IPS-18c (cell line): ENCODE results near the gene MSRB1.

Experiments
- H3K4me3 ChIP-seq: 2 replicates; pipeline ENCODE4 v1.7.0; 2013; ENCODE audit warnings: low read depth, mild to moderate bottlenecking, low read length, moderate library complexity; ENCODE audit not compliant: insufficient read depth
- H3K9me3 ChIP-seq: one replicate; pipeline ENCODE4 v1.6.1; 2013; ENCODE audit warnings: mild to moderate bottlenecking, low read length, moderate library complexity; ENCODE audit not compliant: control insufficient read depth, insufficient read depth

The MSRB1 gene, protein sequence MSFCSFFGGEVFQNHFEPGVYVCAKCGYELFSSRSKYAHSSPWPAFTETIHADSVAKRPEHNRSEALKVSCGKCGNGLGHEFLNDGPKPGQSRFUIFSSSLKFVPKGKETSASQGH

DNA sequence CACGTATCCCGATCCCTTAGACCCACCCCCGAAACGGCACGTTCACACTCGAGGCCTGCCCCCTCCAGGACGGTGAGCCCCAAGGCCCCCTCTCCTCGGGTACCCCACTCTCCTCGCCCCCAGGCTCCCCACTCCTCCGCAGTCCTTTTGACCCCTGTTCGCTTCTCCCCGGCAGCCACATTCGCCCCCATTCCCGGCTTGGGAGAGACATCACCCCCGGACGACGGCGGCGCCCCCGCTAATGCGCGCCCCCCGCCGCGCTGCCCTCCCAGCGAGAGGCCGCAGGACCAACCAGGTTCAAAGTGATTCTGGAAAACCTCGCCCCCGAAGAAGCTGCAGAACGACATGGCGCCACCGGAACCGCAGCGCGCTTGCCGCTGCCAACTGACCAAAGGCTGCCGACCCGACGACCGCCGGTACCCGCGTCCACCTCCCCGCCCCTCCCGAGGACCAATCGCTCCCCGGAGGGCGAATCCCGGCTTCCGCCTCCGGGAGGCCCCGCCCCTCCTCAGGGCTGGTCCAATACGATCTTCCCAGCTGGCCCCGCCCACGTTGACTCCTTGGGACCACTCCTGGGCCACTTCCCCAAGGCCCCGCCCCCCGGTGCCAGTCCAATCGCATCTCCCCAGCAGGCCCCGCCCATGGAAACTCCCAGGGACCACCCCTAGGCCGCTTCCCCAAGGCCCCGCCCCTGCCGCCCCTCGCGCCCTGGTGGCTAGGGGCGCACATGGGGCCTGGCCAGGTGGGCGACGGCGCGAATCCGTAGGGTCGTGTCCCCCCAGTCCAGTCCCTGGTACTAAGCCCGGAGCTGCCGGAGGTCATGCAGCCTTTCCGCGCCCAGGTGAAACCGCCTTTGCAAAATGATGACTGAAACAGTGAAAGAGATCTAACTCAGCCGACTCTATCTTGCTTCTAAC lies at the start of gene MSRB1:
MSRB1 (minus strand) TSS at position 390 of the 917 bp plus-strand sequence; CDS start at position 347, 43 bp downstream.
- Histone ChIP-seq H3K4me3 (peak within 1 kb of the TSS; percentile 94), H3K9me3 (no peaks in the 10 kb centered on the region)

DNA sequence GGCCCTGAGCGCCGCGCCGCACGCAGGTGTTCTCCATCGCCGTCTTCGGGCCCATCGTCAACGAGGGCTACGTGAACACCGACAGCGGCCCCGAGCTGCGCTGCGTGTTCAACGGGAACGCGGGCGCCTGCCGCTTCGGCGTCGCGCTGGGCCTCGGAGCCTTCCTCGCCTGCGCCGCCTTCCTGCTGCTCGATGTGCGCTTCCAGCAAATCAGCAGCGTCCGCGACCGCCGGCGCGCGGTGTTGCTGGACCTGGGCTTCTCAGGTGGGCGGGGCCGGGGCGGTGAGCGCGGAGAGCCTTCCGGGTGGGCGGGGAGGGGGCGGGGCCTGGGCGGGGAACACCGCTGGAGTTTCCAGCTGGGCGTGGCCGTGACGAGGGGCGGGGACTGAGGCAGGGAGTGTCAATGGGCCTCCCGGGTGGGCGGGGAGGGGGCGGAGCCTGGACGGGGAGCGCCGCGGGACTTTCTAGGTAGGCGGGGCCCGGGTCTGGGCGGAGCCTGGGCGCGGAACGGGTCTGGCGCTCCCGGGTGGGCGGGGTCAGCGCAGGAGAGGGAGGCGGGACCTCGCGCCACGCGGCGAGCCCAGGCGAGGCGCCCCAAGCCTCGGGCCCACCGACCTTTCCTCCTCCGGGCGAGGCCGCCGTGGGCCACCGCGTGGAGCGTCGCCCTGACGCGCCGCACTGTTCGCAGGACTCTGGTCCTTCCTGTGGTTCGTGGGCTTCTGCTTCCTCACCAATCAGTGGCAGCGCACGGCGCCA lies 49.1 kb upstream of the MSRB1 start:
- Histone ChIP-seq H3K4me3 (peak overlapping the region; percentile 34; the same call in 1 of the 2 replicates), H3K9me3 (no peaks in the 10 kb centered on the region)

DNA sequence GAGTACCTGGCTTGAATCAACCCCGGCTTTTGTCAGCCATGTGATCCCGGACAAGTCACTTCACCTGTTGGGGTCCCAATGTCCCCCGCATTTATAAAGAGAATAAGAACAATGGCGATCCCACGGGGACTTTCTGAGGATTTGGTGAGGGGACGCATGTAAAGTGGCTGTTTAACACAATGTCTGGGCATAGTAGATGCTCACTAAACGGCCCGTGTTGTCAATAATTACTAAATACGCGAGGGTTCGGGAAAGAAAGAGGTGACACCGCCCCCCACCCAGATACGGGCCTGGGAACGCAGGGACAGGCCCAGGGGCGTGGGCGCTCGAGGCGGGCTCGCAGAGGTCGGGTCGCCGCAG lies 48.6 kb upstream of the MSRB1 start:
- peak overlapping the region; percentile 34; the same call in 1 of the 2 replicates for H3K4me3 ChIP-seq
- no peaks in the 10 kb centered on the region for H3K9me3 ChIP-seq

DNA sequence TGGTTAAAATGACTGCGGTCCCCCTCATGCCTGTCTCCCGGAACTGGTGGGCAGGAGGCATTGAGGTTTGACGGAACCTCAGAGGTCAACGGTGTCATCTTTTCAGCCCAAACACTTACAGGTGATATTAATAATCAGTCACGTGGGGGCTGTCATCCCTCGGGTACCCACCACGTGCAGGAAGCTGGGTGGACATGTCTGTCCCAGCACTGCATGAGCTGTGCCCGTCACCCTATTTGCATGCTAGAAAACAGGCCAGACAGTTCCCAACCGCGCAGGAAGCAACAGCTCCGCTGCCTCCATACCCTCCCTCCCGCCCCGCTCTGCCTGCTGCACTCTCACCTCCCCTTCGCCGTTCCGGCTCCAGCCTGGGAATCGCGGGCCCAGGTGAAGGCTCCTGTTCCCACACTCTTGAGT lies 48.1 kb upstream of the MSRB1 start:
- peak overlapping the region; percentile 60; the same call in 1 of the 2 replicates for H3K4me3 ChIP-seq
- H3K9me3 ChIP-seq, result no peaks in the 10 kb centered on the region

DNA sequence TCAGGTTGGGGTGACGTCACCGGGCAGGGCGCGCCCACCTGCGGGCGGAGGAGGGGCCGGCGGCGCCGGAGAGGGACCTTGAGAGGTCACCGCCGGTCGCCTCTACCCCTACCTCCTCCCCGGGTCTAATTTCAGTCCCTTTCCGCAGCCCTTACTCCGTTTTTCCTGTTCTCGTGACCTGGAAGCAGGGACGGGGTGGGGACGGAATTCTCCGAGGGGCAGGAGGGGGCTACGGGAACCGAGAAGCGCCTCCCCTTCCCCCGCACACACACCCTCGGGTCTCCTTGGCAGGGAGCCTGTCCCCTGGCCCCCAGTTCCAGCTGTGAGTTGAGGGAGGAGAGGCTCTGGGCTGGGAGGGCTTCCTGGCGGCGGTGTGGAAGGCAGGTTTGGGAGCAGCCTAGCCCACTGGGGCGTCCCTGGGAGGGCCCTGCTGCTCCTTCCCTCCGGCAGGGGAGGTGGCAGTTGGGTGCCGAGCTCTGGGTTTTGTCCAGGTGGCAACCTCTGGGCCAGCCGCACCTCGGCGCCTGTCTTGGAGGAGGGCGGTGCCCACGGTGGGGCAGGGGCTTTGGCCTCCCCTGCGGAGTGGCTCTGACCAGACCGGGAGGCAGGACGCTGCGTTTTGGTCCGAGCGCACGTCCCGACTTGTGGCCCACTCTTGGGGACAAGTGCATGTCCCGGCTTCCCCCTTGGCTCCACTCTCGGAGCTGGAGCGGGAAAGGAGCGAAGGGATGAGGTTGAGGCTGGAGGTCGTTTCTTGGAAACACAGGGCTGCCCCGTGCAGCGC lies 47.5 kb upstream of the MSRB1 start:
- Histone ChIP-seq H3K9me3 (no peaks in the 10 kb centered on the region), H3K4me3 (peak overlapping the region; percentile 60)

DNA sequence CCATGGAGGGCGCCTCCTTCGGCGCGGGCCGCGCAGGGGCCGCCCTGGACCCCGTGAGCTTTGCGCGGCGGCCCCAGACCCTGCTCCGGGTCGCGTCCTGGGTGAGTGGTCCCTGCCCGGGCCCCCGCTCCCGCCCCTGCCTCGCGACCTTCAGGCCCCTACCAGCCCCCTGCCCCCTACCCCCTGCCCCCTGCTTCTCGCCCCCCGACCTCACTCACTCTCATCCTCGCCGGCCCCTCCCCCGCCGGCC lies 47.0 kb upstream of the MSRB1 start:
- Histone ChIP-seq H3K9me3 (no peaks in the 10 kb centered on the region), H3K4me3 (peak overlapping the region; percentile 60; the same call in 1 of the 2 replicates)

DNA sequence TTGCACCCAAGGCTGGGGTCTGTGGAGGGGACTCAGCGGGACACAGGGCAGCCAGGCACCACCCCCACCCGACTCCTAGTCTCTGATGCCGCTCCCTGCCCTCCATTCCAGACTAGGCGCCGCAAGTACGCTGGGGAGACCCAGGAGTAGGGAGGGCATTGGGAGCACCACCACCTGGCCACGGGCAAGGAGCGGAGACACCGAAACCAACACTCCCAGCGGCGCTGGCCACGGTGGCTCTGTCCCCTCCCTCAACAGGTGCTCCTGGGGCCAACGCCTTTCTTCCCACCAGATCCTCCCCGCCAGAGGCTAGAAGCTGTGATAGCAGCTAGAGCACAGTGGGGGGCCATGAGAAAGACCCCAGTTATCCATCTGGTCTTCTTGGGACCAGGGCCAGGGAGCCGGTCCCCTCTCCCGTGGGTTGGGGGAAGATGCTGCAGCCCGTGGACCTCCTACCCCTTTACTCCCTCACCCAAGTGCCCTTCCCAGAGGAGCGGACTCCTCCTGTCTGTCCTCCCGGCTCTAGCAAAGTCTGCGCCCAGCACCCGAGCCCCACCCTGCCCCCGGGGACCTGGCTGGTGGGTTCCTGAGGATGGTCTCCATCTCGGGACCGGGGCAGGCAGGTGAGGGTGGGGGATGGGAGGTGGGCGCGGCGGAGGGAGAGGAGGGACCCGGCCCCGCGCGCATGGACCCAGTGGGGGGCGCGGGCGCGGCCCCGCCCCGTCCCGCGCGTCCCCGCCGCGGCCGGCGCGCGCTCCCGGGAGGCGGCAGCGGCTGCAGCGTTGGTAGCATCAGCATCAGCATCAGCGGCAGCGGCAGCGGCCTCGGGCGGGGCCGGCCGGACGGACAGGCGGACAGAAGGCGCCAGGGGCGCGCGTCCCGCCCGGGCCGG lies 46.5 kb upstream of the MSRB1 start, which contains the start of gene SYNGR3:
SYNGR3 (plus strand) TSS at position 762 of the 892 bp plus-strand sequence. CDS start 133 bp downstream, outside the sequence.
- Histone ChIP-seq H3K4me3 (peak within 1 kb of the TSS; percentile 66), H3K9me3 (no peaks in the 10 kb centered on the region)

DNA sequence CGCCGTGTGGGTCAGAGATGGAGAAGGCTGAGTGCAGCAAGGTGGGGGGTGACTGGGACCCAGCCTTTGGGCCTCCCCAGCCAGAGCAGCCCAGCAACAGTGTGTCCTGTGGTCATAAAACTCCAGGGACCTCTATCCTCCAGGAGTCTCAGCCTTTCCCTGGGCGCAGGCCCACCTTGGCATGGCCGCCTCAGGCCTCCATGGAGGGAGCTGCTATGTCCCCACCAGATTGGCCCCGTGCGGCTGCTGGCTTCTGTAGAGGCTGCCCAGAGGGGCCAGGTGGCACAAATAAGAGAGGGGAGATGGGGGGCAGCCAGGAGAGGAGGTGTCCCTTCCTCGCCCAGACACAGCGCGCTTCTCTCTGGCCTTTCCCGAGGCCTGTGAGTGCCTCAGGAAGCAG lies 44.2 kb upstream of the MSRB1 start:
- Histone ChIP-seq H3K4me3 (no peak overlapping the region), H3K9me3 (no peaks in the 10 kb centered on the region)

DNA sequence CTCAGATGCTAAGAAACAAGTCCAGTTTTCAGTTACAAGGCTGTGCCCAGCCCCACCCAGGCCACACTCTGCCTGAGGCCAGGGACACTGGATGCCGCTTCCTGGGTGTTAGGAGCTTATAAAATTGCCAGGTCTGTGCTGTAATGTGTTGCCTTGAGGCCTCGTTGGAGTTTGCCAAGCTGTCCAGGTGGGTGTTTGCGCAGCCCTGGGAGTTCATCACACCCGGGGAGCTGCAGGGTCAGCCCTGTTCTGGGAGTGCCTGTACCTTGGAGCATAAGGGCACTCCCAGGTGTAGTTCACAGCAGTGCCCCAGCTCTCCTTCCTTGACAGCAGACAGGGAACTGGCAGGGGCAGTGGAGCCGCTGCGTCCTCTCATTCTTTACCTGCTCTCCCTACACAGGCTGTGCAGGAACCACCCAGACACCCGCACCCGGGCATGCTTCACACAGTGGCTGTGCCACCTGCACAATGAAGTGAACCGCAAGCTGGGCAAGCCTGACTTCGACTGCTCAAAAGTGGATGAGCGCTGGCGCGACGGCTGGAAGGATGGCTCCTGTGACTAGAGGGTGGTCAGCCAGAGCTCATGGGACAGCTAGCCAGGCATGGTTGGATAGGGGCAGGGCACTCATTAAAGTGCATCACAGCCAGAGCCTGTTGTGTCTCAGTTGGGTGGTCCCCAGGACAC lies 42.6 kb upstream of the MSRB1 start:
- Histone ChIP-seq H3K4me3 (peak overlapping the region; percentile 89; the same call in 1 of the 2 replicates), H3K9me3 (no peaks in the 10 kb centered on the region)

DNA sequence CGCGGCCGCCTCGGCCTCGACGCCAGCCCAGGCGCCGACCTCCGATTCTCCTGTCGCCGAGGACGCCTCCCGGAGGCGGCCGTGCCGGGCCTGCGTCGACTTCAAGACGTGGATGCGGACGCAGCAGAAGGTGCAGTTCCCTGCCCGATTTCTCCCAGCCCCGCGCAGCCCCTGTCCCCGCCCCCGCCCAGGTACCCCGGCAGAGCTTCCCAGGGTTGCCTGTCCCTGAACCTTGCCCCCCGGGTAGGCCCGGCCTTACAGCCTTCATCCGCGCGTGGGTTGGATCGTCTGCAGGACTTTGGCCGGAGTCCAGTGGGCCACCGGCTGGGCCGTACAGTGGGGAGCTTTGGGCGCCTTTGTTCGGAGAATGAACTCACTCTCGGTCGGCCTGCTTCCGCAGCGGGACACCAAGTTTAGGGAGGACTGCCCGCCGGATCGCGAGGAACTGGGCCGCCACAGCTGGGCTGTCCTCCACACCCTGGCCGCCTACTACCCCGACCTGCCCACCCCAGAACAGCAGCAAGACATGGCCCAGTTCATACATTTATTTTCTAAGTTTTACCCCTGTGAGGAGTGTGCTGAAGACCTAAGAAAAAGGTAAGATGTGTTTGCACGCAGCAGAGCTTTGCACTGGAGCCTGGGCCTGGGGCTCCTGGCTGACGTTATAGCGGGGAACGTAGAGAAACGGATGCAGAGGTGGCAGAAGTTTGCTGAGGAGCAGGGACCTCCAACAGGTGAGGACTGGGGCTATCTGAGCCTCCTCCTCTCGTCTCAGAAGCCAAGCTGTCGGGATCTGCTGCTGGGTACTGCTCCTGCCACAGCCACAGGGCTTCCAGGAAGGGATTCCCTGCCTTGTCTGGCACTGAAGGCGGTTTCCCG lies 41.6 kb upstream of the MSRB1 start:
- Histone ChIP-seq H3K4me3 (peak overlapping the region; percentile 89), H3K9me3 (peaks cover 2% of the 10 kb centered on the region)

DNA sequence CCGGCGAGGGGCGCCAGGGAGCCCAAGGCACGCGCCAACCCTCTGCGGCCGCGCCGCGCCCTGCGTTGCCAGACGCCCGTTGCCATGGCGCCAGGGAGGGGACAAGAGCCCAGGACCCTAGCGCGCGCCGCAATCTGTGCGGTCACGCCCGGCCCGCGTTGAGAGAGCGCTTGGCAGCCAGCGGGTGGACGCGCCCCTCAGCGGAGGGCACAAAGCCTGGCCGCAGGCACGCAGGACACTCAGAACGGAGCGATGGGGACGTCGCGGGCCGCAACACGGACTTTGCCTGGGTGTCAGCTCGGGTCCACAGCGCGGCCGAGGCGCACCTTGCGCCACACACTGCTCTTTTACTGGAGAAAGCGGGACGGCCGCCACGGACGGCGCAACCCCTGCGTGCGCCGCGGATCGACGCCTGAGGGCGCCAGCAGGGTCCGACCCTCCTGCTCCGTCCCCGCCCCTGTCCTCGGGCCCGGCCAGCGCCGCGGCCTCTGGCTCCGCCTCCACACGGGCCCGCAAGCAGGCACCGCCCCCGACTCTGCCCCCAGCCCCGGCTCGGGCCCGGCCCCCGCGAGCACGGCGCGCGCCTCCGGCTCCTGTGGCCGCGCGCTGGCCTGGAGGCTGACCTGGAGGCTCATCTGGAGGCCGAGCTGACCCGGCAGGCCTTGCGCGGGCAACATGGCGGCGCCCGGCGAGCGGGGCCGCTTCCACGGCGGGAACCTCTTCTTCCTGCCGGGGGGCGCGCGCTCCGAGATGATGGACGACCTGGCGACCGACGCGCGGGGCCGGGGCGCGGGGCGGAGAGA lies 40.7 kb upstream of the MSRB1 start, which contains the start of gene GFER:
GFER (plus strand) TSS at position 650 of the 803 bp plus-strand sequence; CDS start at position 676, 26 bp downstream.
- Histone ChIP-seq H3K9me3 (peaks cover 3% of the 10 kb centered on the region), H3K4me3 (peak within 1 kb of the TSS; percentile 89)

DNA sequence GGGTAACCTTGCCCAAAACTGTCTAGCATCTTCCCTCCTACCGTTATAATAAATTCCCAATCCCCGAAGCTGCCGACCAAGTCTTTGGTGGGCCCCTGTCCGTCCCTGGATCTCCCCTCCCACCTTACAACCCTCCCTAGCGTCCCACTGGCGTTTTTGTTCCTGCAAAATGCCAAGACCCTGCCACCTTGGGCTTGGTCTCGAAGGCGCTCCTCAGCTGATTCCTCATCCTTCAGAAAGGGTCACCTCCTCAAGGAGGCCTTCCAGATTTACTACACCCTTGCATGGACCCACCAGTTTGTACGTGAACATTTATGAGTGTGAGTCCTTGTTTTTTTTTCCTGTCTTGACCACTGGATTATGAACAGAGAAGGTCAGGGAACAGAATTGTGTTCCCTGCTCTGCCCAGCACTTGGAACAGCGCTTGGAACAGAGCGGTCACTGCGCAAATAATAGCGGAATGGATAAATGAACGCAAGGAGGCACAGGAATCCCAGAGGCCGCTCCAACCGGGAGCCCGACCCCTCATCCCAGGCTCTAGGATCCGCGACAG lies 40.1 kb upstream of the MSRB1 start:
- peak overlapping the region; percentile 89 for H3K4me3 ChIP-seq
- H3K9me3 ChIP-seq, result peaks cover 3% of the 10 kb centered on the region

DNA sequence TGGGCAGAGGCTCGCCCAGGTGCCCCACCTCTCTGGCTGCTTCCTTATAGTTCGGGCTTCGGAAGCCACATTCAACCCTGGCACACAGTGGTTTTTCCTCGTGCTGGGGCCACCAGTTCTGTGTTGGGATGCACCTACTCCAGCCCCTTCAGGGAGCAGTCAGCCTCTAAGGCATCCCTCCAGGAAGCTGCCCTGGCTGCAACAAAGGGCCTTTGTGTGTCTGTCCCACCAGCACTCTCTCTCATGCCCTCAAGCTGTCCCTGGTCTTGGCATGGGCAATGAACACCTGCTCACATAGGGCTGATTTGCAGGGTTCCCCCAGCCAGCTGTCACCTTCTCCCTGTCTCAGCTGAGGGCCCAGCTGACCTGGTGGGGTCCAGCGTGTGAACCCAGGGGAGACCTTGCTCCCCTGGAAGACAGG lies 39.0 kb upstream of the MSRB1 start:
- H3K4me3 ChIP-seq, result no peak overlapping the region
- H3K9me3 ChIP-seq, result peaks cover 3% of the 10 kb centered on the region

DNA sequence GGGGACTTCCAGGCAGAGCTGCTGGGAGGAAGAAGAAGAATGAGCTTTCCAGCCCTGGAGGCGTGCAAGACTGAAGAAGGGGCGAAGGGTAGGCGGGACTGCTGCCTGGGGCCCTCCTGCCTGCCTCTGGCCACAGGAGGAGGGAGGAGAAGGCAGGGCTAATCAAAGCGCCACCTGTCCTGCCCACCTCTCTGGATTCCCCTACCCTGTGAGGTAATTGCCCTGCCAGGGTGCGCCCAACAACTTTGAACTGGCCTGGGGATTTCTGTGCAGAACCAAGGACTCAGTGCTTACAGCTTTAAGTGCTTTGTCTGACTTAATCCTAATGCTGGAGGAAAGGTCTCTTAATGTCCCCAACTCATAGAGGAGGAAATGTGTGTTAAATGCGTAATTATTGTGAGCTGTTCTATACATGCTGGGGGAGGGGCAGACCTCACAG lies 38.4 kb upstream of the MSRB1 start, which contains the start of gene NOXO1:
NOXO1 (minus strand) TSS at position 72 of the 439 bp plus-strand sequence. CDS start 290 bp downstream, outside the sequence.
- peaks cover 3% of the 10 kb centered on the region for H3K9me3 ChIP-seq
- H3K4me3 ChIP-seq, result peak within 1 kb of the TSS; percentile 9
